Transverse colon (tissue), 4 donors: ENCODE results near the gene KRT8. TPM values are rescaled to one million over a fixed set of nuclear protein-coding genes. Genes with fewer than 3 reads are reported as not detected.
A peak's percentile ranks its signal among the peaks of the same experiment; 100 is the strongest.

Source experiments
- DNase-seq: peaks from one replicate; pipeline ENCODE4 v3.0.0-alpha.2; 2019
- H3K27ac ChIP-seq, 4 donors: fragments of 200-600 bp; sonication (generic); 2 replicates each; pipeline ENCODE4 v1.5.1; 2016 to 2018; ENCODE audit warnings: inconsistent platforms in 4 of 4
- H3K27me3 ChIP-seq: fragments of 200-600 bp; sonication (generic); 2 replicates; pipeline ENCODE4 v1.5.1; 2017; ENCODE audit warnings: inconsistent platforms
- H3K36me3 ChIP-seq, 4 donors: fragments of 200-600 bp; sonication (generic); 2 replicates each; pipeline ENCODE4 v1.5.1; 2017 to 2019; ENCODE audit warnings: inconsistent platforms in 4 of 4
- H3K4me1 ChIP-seq, 4 donors: fragments of 200-600 bp; sonication (generic); 2 replicates each; pipeline ENCODE4 v1.5.1; 2017 to 2020; ENCODE audit warnings: inconsistent platforms in 4 of 4
- H3K4me3 ChIP-seq, 4 donors: fragments of 200-600 bp; sonication (generic); 1 replicate in 1 of 4; 2 replicates in 3 of 4; pipeline versions ENCODE4 v1.5.1 to v1.6.1; 2017 to 2019; ENCODE audit warnings: inconsistent platforms in 4 of 4
- H3K9me3 ChIP-seq, 2 donors: fragments of 200-600 bp; sonication (generic); 2 replicates each; pipeline ENCODE4 v1.5.1; 2017 to 2019; ENCODE audit warnings: inconsistent platforms in 2 of 2
- CTCF ChIP-seq, 5 experiments: fragments of 200-600 bp in 3 of 5; fragments of 450-650 bp in 2 of 5; sonication (generic) in 3 of 5; IDR thresholded peaks; 1 replicate in 2 of 5; 2 replicates in 3 of 5; pipeline ENCODE4 v1.5.1; 2016 to 2017; ENCODE audit warnings: antibody characterized with exemption in 5 of 5, inconsistent platforms in 3 of 5, mild to moderate bottlenecking in 2 of 5, moderate library complexity in 1 of 5
- EP300 ChIP-seq: sonication (generic); formaldehyde crosslinking; IDR thresholded peaks from one replicate; pipeline ENCODE4 v1.6.1; 2017; ENCODE audit warnings: antibody characterized with exemption, low read depth
- POLR2A ChIP-seq: fragments of 450-650 bp; IDR thresholded peaks from one replicate; pipeline ENCODE4 v1.6.1; 2016; ENCODE audit warnings: antibody characterized with exemption, mild to moderate bottlenecking, moderate library complexity
- POLR2AphosphoS5 ChIP-seq, 3 donors: sonication (generic); formaldehyde crosslinking; IDR thresholded peaks; one replicate each; pipeline ENCODE4 v1.6.1; 2016; ENCODE audit warnings: antibody characterized with exemption in 3 of 3
- WGBS, 2 donors: methylation state at CpG; one replicate each; pipeline ENCODE4 v1.1.5; 2018; ENCODE audit warnings: low coverage in 1 of 2; 5-methylcytosine and 5-hydroxymethylcytosine counted together
- in situ Hi-C, 4 donors: fragments of 200-750 bp; cut with MboI; loops; one replicate each; pipeline versions ENCODE4 v1.15.0 to v1.15.1; 2017; ENCODE audit warnings: low sequenced_read_pairs in 3 of 4, low pct_ligation_motif_present in 1 of 4, low pct_unique_long_range_greater_than_20kb in 1 of 4
- intact Hi-C: fragments of 100-400 bp; cut with DNase I; formaldehyde crosslinking; loops from one replicate; pipeline ENCODE4 v1.15.1; 2023; ENCODE audit warnings: low total_unique reads
- total RNA-seq, 4 donors: library from RNA; depleted of rRNA; stranded (reverse); fragments of >200 nt; gene quantifications; one replicate each; pipeline ENCODE4 v1.1.0, GENCODE V29; 2016

Gene KRT8
- total RNA-seq, 4 donors from 2014 or later = 1,016 to 3,505 (median 2,245) TPM

- intact Hi-C loops (no loop called here), in situ Hi-C loops (no loop called here)
- Histone ChIP-seq H3K4me3 (peak overlapping the region in 1 of 4 donors; percentile 3), H3K9me3 (no peaks in the 10 kb centered on the region), H3K27ac (peak overlapping the region; percentile 87 to 93 (median 90)), H3K27me3 (no peaks in the 10 kb centered on the region), H3K4me1 (peaks cover 17 to 70% (median 50%) of the 10 kb centered on the region in 4 donors), H3K36me3 (no peaks in the 10 kb centered on the region)
- WGBS, 2 donors = 20 to 60% methylated on average over 1 to 11 of the region's 11 CpGs
- TF ChIP-seq POLR2AphosphoS5 (IDR thresholded peaks at IDR 0.05) (peak; percentile 32 to 66 (median 60)), CTCF (IDR thresholded peaks at IDR 0.05) (no peak), POLR2A (peak; percentile 40), EP300 (no peak)
- peak; percentile 68 for DNase-seq
These were observed 20.2 kb upstream of the KRT8 start for GRCh38 chr12:52924764-52925716.

GRCh38 chr12:52921488-52922165 lies 16.8 kb upstream of the KRT8 start:
- no peak for DNase-seq
- Histone ChIP-seq H3K4me3 (no peak overlapping the region), H3K9me3 (no peaks in the 10 kb centered on the region), H3K27ac (peak overlapping the region in 3 of 4 donors; percentile 40 to 52 (median 52)), H3K27me3 (no peaks in the 10 kb centered on the region), H3K4me1 (peaks cover 9 to 51% (median 36%) of the 10 kb centered on the region in 4 donors), H3K36me3 (no peaks in the 10 kb centered on the region)
- intact Hi-C loops = no loop called here
- in situ Hi-C loops = no loop called here
- 65% methylated on average over 1 of the region's 1 CpG; no CpG with 5 or more reads in 1 of the 2 donors for WGBS, 2 donors
- no peak for TF ChIP-seq POLR2A
- no peak for TF ChIP-seq POLR2AphosphoS5 (IDR thresholded peaks at IDR 0.05)
- TF ChIP-seq CTCF (IDR thresholded peaks at IDR 0.05) = no peak
- TF ChIP-seq EP300 = no peak

DNA sequence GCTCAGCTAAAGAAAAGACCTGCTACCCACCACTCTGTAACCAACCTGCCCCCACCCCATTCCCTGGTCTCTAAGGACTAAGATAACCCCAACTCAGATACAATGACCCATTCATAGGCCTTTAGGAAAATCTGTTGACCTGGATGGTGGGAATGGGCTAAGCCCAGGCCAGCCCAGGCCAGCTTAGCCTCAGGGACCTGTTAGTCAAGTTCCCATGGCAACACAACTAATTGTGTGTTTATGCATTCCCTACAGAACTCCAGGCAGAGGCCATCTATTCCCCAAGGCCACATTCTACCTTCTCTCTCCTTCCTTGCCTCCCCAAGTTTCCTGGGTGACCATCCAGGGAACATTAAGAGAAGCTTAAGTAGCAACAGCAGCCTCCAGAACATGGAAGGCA lies 16.1 kb upstream of the KRT8 start:
- in situ Hi-C loops = no loop called here
- no peak for DNase-seq
- Histone ChIP-seq H3K27ac (peak overlapping the region in 2 of 4 donors; percentile 40 to 52), H3K36me3 (no peaks in the 10 kb centered on the region), H3K4me1 (peaks cover 9 to 50% (median 34%) of the 10 kb centered on the region in 4 donors), H3K9me3 (no peaks in the 10 kb centered on the region), H3K27me3 (no peaks in the 10 kb centered on the region), H3K4me3 (no peak overlapping the region)
- no peak for TF ChIP-seq EP300
- TF ChIP-seq POLR2AphosphoS5 (IDR thresholded peaks at IDR 0.05) = no peak
- no peak for TF ChIP-seq POLR2A
- no peak for TF ChIP-seq CTCF (IDR thresholded peaks at IDR 0.05)
- intact Hi-C loops = no loop called here

GRCh38 chr12:52918784-52919183 lies 13.9 kb upstream of the KRT8 start:
- intact Hi-C loops (no loop called here), in situ Hi-C loops (no loop called here)
- 71 to 100% methylated on average over 1 to 2 of the region's 2 CpGs for WGBS, 2 donors
- TF ChIP-seq POLR2AphosphoS5 (IDR thresholded peaks at IDR 0.05) (no peak), EP300 (no peak), CTCF (IDR thresholded peaks at IDR 0.05) (no peak), POLR2A (no peak)
- DNase-seq = no peak
- Histone ChIP-seq H3K9me3 (no peaks in the 10 kb centered on the region), H3K27me3 (no peaks in the 10 kb centered on the region), H3K4me3 (no peak overlapping the region), H3K36me3 (no peaks in the 10 kb centered on the region), H3K4me1 (peaks cover 17 to 51% (median 32%) of the 10 kb centered on the region in 4 donors), H3K27ac (no peak overlapping the region)
